GM13977 (cell line): Measurements from ENCODE around the gene CMSS1.

Source experiments
- DNase-seq: peaks from one replicate; pipeline ENCODE4 v3.0.0; 2012; ENCODE audit warnings: low spot score
- CTCF ChIP-seq: IDR thresholded peaks from 2 replicates; pipeline ENCODE4 v1.5.1; 2012; ENCODE audit warnings: mild to moderate bottlenecking, control low read depth; ENCODE audit not compliant: insufficient read depth; ENCODE audit errors: extremely low read depth, missing control alignments
- in situ Hi-C: fragments of 300-500 bp; cut with MboI; formaldehyde crosslinking; loops from one replicate; pipeline ENCODE4 v1.12.0; 2022; ENCODE audit warnings: low sequenced_read_pairs, low pct_unique_long_range_greater_than_20kb, mixed read lengths, inconsistent platforms; ENCODE audit not compliant: unreplicated experiment

CMSS1 gene

GRCh38 chr3:99961756-99962515 lies 144.3 kb downstream of the CMSS1 start:
- in situ Hi-C loops: no loop called here
- no peak for DNase-seq
- no peak for TF ChIP-seq CTCF

- TF ChIP-seq CTCF: no peak
- in situ Hi-C loops: no loop called here
- no peak for DNase-seq
Measured at GRCh38 chr3:99962703-99963102, 145.0 kb downstream of the CMSS1 start.

GRCh38 chr3:99965077-99965476 lies 147.4 kb downstream of the CMSS1 start:
- no peak for DNase-seq
- in situ Hi-C loops: no loop called here
- TF ChIP-seq CTCF: no peak

GRCh38 chr3:99965681-99966408 lies 148.2 kb downstream of the CMSS1 start:
- DNase-seq: no peak
- in situ Hi-C loops: no loop called here
- no peak for TF ChIP-seq CTCF

GRCh38 chr3:99966662-99967416 lies 149.2 kb downstream of the CMSS1 start:
- no peak for DNase-seq
- TF ChIP-seq CTCF: no peak
- in situ Hi-C loops: no loop called here

GRCh38 chr3:99967796-99968195 lies 150.1 kb downstream of the CMSS1 start:
- in situ Hi-C loops: no loop called here
- no peak for TF ChIP-seq CTCF
- DNase-seq: no peak
